ENCODE results near the gene EFTUD2.

DNA sequence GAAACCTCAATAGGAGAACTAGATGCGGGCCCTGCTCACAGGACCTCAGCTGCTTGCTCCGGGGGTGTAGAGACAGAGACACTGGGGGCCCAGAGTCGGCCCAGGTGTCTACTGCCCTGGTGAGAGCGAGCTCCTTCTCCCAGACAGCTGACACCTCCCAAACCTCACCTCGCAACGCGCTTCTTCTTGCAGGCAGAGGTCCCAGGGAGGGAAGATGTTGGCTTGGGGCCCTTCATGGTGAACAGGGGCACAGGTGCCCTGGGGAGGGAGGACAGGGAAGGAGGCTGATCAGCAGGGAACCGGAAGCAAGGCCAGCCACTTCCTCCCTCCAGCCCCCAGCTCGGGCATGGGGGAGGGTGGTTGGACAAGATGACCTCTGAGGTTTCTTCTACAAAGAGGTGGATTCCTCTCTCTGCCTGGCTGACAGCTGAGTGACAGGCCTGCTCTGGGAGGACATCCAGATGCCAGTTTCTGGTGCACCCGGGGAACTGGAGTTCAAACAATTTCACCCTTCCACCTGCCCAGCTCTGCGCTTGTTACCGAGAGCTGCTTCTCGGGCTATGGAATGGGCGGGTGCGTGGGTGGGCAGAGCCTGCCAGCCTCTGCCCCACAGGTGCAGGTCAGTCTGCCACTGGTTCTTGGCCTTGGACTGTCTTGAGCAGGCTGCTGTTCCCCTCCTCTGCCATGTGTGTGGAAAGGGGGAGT, 27.7 kb upstream of the EFTUD2 start:
- TF ChIP-seq, protein P1, sequence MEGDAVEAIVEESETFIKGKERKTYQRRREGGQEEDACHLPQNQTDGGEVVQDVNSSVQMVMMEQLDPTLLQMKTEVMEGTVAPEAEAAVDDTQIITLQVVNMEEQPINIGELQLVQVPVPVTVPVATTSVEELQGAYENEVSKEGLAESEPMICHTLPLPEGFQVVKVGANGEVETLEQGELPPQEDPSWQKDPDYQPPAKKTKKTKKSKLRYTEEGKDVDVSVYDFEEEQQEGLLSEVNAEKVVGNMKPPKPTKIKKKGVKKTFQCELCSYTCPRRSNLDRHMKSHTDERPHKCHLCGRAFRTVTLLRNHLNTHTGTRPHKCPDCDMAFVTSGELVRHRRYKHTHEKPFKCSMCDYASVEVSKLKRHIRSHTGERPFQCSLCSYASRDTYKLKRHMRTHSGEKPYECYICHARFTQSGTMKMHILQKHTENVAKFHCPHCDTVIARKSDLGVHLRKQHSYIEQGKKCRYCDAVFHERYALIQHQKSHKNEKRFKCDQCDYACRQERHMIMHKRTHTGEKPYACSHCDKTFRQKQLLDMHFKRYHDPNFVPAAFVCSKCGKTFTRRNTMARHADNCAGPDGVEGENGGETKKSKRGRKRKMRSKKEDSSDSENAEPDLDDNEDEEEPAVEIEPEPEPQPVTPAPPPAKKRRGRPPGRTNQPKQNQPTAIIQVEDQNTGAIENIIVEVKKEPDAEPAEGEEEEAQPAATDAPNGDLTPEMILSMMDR (CRISPR knock-in tag; IDR thresholded peaks at IDR 0.05) = no peak
- TF ChIP-seq JUND (CRISPR knock-in tag; IDR thresholded peaks at IDR 0.05) (no peak), THYN1 (CRISPR knock-in tag; IDR thresholded peaks at IDR 0.05; ENCODE audit: borderline replicate concordance, low read depth) (no peak), EZH2 (conservative IDR thresholded peaks at IDR 0.05; ENCODE audit: low read depth, low read length) (no peak), ZNF207 (IDR thresholded peaks at IDR 0.05; ENCODE audit: borderline replicate concordance) (no peak), NONO (IDR thresholded peaks at IDR 0.05) (no peak), NONO (CRISPR knock-in tag; conservative IDR thresholded peaks at IDR 0.05) (no peak), SRF (IDR thresholded peaks at IDR 0.05; ENCODE audit: low read depth, low read length) (no peak), PHF8 (CRISPR knock-in tag; IDR thresholded peaks at IDR 0.05) (no peak), ZNF12 (CRISPR knock-in tag; IDR thresholded peaks at IDR 0.05) (no peak)
- TF ChIP-seq, protein P2, sequence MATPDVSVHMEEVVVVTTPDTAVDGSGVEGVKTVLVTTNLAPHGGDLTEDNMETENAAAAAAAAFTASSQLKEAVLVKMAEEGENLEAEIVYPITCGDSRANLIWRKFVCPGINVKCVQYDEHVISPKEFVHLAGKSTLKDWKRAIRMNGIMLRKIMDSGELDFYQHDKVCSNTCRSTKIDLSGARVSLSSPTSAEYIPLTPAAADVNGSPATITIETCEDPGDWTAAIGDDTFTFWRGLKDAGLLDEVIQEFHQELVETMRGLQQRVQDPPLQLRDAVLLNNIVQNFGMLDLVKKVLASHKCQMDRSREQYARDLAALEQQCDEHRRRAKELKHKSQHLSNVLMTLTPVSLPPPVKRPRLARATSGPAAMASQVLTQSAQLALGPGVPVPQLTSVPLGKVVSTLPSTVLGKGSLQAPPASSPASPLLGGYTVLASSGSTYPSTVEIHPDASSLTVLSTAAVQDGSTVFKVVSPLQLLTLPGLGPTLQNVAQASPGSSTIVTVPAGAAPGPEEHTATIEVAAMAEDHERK (CRISPR knock-in tag; IDR thresholded peaks at IDR 0.05; ENCODE audit: low read depth) = no peak
- TF ChIP-seq, protein P3, sequence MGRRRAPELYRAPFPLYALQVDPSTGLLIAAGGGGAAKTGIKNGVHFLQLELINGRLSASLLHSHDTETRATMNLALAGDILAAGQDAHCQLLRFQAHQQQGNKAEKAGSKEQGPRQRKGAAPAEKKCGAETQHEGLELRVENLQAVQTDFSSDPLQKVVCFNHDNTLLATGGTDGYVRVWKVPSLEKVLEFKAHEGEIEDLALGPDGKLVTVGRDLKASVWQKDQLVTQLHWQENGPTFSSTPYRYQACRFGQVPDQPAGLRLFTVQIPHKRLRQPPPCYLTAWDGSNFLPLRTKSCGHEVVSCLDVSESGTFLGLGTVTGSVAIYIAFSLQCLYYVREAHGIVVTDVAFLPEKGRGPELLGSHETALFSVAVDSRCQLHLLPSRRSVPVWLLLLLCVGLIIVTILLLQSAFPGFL (CRISPR knock-in tag; IDR thresholded peaks at IDR 0.05) = no peak
- TF ChIP-seq, protein P4, sequence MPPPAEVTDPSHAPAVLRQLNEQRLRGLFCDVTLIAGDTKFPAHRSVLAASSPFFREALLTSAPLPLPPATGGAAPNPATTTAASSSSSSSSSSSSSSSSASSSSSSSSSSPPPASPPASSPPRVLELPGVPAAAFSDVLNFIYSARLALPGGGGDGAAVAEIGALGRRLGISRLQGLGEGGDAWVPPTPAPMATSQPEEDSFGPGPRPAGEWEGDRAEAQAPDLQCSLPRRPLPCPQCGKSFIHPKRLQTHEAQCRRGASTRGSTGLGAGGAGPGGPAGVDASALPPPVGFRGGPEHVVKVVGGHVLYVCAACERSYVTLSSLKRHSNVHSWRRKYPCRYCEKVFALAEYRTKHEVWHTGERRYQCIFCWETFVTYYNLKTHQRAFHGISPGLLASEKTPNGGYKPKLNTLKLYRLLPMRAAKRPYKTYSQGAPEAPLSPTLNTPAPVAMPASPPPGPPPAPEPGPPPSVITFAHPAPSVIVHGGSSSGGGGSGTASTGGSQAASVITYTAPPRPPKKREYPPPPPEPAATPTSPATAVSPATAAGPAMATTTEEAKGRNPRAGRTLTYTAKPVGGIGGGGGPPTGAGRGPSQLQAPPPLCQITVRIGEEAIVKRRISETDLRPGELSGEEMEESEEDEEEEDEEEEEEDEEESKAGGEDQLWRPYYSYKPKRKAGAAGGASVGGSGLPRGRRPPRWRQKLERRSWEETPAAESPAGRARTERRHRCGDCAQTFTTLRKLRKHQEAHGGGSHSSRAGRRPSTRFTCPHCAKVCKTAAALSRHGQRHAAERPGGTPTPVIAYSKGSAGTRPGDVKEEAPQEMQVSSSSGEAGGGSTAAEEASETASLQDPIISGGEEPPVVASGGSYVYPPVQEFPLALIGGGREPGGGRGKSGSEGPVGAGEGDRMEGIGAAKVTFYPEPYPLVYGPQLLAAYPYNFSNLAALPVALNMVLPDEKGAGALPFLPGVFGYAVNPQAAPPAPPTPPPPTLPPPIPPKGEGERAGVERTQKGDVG (CRISPR knock-in tag; IDR thresholded peaks at IDR 0.05; ENCODE audit: borderline replicate concordance) = no peak
